GM19328 (cell line): ENCODE measurements around the gene C19orf81.

Experiments used
- ATAC-seq: cut with Tn5 transposase; IDR thresholded peaks from one replicate; pipeline ENCODE4 v1.9.1; 2021; ENCODE audit warnings: mild to moderate bottlenecking, moderate library complexity; ENCODE audit not compliant: unreplicated experiment

C19orf81 gene

GRCh38 chr19:50629194-50629593 is 20.1 kb upstream of the C19orf81 start:
- ATAC-seq: no peak

- no peak for ATAC-seq
Observed at GRCh38 chr19:50629801-50630200, 19.4 kb upstream of the C19orf81 start.

GRCh38 chr19:50632151-50632835 is 17.0 kb upstream of the C19orf81 start:
- ATAC-seq: no peak

- ATAC-seq: no peak
Observed at GRCh38 chr19:50633359-50633758, 15.9 kb upstream of the C19orf81 start.

GRCh38 chr19:50633973-50634372 is 15.3 kb upstream of the C19orf81 start:
- no peak for ATAC-seq

GRCh38 chr19:50636317-50637085 is 12.7 kb upstream of the C19orf81 start:
- no peak for ATAC-seq

GRCh38 chr19:50638600-50638999 is 10.6 kb upstream of the C19orf81 start:
- no peak for ATAC-seq

- no peak for ATAC-seq
Observed at GRCh38 chr19:50639121-50640112, 9.8 kb upstream of the C19orf81 start, which contains the start of gene SYT3. Gene SYT3, minus strand, starts transcription at chr19:50639881. Its CDS starts 2,470 bp downstream, at chr19:50637411.

- no peak for ATAC-seq
Observed at GRCh38 chr19:50640368-50640767, 8.9 kb upstream of the C19orf81 start.

GRCh38 chr19:50644315-50644915 is 4.8 kb upstream of the C19orf81 start:
- no peak for ATAC-seq

- ATAC-seq: no peak
Observed at GRCh38 chr19:50645107-50645506, 4.1 kb upstream of the C19orf81 start.

- no peak for ATAC-seq
Observed at GRCh38 chr19:50646074-50646807, 3.0 kb upstream of the C19orf81 start.

GRCh38 chr19:50647879-50648615 is 1.2 kb upstream of the C19orf81 start:
- no peak for ATAC-seq

GRCh38 chr19:50648659-50649058 is 586 bp upstream of the C19orf81 start:
- ATAC-seq: no peak

- ATAC-seq: no peak
Observed at GRCh38 chr19:50651174-50651573, 1.9 kb downstream of the C19orf81 start.

GRCh38 chr19:50652722-50653121 is 3.5 kb downstream of the C19orf81 start:
- ATAC-seq: no peak

GRCh38 chr19:50654882-50655281 is 5.6 kb downstream of the C19orf81 start:
- no peak for ATAC-seq

GRCh38 chr19:50657222-50657669 is 8.0 kb downstream of the C19orf81 start:
- no peak for ATAC-seq
